ENCODE data around the gene LRRN1.
"Not testable (repeated sequence)": the region's sequence is repeated elsewhere in the genome, so short reads cannot be mapped to it uniquely, and the experiment has no call there.

LRRN1 gene

GRCh38 chr3:3853544-3853943 lies 54.3 kb downstream of the LRRN1 start:
- Histone ChIP-seq H3K4me3 (no peak overlapping the region), H3K36me3 (no peaks in the 10 kb centered on the region), H3K9me3 (no peaks in the 10 kb centered on the region), H3K4me1 (no peaks in the 10 kb centered on the region), H3K27me3 (no peaks in the 10 kb centered on the region), H3K27ac (no peak overlapping the region)
- TF ChIP-seq CTCF (IDR thresholded peaks at IDR 0.05) = no peak
- DNase-seq = no peak
- intact Hi-C loops (cut with DNase I; ENCODE audit: low total_unique reads) = no loop called here

GRCh38 chr3:3855056-3855455 lies 55.8 kb downstream of the LRRN1 start:
- H3K4me3 ChIP-seq = no peak overlapping the region
- no peaks in the 10 kb centered on the region for H3K4me1 ChIP-seq
- no peak for TF ChIP-seq CTCF (IDR thresholded peaks at IDR 0.05)
- no peaks in the 10 kb centered on the region for H3K27me3 ChIP-seq
- intact Hi-C loops (cut with DNase I; ENCODE audit: low total_unique reads) = no loop called here
- no peaks in the 10 kb centered on the region for H3K36me3 ChIP-seq
- H3K9me3 ChIP-seq = no peaks in the 10 kb centered on the region
- H3K27ac ChIP-seq = no peak overlapping the region
- no peak for DNase-seq

- H3K9me3 ChIP-seq = no peaks in the 10 kb centered on the region
- H3K27ac ChIP-seq = no peak overlapping the region
- DNase-seq = no peak
- intact Hi-C loops (cut with DNase I; ENCODE audit: low total_unique reads) = no loop called here
- H3K36me3 ChIP-seq = no peaks in the 10 kb centered on the region
- no peaks in the 10 kb centered on the region for H3K27me3 ChIP-seq
- TF ChIP-seq CTCF (IDR thresholded peaks at IDR 0.05) = no peak
- H3K4me3 ChIP-seq = no peak overlapping the region
- no peaks in the 10 kb centered on the region for H3K4me1 ChIP-seq
These were observed 61.0 kb downstream of the LRRN1 start for GRCh38 chr3:3860235-3860634.

GRCh38 chr3:3862534-3862933 lies 63.3 kb downstream of the LRRN1 start:
- intact Hi-C loops (cut with DNase I; ENCODE audit: low total_unique reads) = no loop called here
- Histone ChIP-seq H3K4me1 (no peaks in the 10 kb centered on the region), H3K27me3 (no peaks in the 10 kb centered on the region), H3K36me3 (no peaks in the 10 kb centered on the region), H3K27ac (no peak overlapping the region), H3K9me3 (no peaks in the 10 kb centered on the region), H3K4me3 (no peak overlapping the region)
- no peak for TF ChIP-seq CTCF (IDR thresholded peaks at IDR 0.05)
- no peak for DNase-seq

GRCh38 chr3:3875491-3875890 lies 76.3 kb downstream of the LRRN1 start:
- no peaks in the 10 kb centered on the region for H3K4me1 ChIP-seq
- no peaks in the 10 kb centered on the region for H3K9me3 ChIP-seq
- no peak overlapping the region for H3K4me3 ChIP-seq
- no peak overlapping the region for H3K27ac ChIP-seq
- no peak for DNase-seq
- no peak for TF ChIP-seq CTCF (IDR thresholded peaks at IDR 0.05)
- no peaks in the 10 kb centered on the region for H3K36me3 ChIP-seq
- intact Hi-C loops (cut with DNase I; ENCODE audit: low total_unique reads) = no loop called here
- no peaks in the 10 kb centered on the region for H3K27me3 ChIP-seq

- intact Hi-C loops (cut with DNase I; ENCODE audit: low total_unique reads) = no loop called here
- DNase-seq = no peak
- no peak for TF ChIP-seq CTCF (IDR thresholded peaks at IDR 0.05)
- Histone ChIP-seq H3K9me3 (peaks cover 0 to 6% (median 0%) of the 10 kb centered on the region in 3 donors), H3K27me3 (no peaks in the 10 kb centered on the region), H3K27ac (no peak overlapping the region), H3K4me3 (no peak overlapping the region), H3K4me1 (no peaks in the 10 kb centered on the region), H3K36me3 (no peaks in the 10 kb centered on the region)
These were observed 81.8 kb downstream of the LRRN1 start for GRCh38 chr3:3881050-3881449.

GRCh38 chr3:3887311-3887710 lies 88.1 kb downstream of the LRRN1 start:
- H3K27ac ChIP-seq; H3K4me1 ChIP-seq; intact Hi-C loops (cut with DNase I; ENCODE audit: low total_unique reads); H3K36me3 ChIP-seq; H3K27me3 ChIP-seq; H3K4me3 ChIP-seq; DNase-seq: not testable (repeated sequence)
- H3K9me3 ChIP-seq = peaks cover 0 to 34% (median 25%) of the 10 kb centered on the region in 3 donors
